ENCODE data around the gene PTGR3.

The PTGR3 gene

DNA sequence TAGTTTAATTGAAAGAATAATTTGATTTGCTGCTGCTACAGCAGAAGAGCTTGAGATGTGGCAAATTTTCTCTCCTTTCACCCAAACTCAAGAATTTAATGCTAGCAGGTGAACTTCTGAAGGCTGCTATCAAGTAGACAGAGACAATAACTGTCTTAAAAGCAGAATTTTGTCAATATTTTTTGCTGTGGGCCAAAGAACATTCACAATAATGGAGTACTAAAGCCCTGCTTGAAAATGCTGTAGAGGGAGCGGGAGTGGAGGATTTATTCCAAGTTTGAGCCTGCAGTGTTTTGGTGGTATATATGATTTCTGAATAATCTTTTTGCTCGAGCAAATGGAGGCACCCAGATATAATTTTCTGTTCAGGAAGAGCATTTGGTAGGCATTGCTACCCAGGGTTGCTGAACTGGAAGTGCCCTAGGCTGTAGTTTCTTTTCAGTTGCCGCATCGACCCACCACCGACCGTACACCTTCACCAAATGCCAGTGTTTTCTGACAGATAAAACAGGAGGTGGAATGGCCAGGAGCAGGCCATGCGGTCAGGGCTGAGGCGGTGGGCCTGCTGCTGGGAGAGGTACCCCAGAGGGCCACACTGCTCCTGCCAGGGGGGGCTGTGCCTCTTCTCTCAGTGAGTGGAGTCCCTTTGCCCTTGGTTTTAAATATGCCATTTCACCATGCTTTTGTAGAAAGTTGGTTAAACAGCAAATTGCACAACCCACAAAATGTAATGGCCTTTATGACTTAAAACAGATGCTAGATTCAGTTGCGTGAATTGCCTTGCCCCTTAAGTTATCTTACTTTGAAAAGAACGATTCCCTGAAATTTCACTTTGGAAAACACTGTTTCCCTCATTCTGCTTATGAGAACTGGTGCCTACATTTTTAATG lies 38.0 kb upstream of the PTGR3 start:
- peak overlapping the region; percentile 59 for H3K9ac ChIP-seq (ENCODE audit: low read depth, low read length)
- H2AFZ ChIP-seq (ENCODE audit: low read depth, low read length): peak overlapping the region; percentile 67
- peak overlapping the region; percentile 93 for H3K27ac ChIP-seq (ENCODE audit: low read length)
- peaks cover 16% of the 10 kb centered on the region; the same call in 1 of the 2 replicates for H4K20me1 ChIP-seq (ENCODE audit: insufficient read depth, low read length)
- TF ChIP-seq CTCF (IDR thresholded peaks at IDR 0.05; ENCODE audit: borderline replicate concordance, extremely low read depth, low read length, poor library complexity, severe bottlenecking) (no peak), EZH2 (IDR thresholded peaks at IDR 0.05; ENCODE audit: borderline replicate concordance, low read depth, low read length, severe bottlenecking) (no peak)
- H3K9me3 ChIP-seq (ENCODE audit: insufficient read depth, low read length, severe bottlenecking): no peaks in the 10 kb centered on the region
- H3K36me3 ChIP-seq (ENCODE audit: insufficient read depth, low read length): no peaks in the 10 kb centered on the region
- ATAC-seq (ENCODE audit: insufficient read depth, low read depth) (peak; percentile 57), DNase-seq (peak; percentile 55)
- peak overlapping the region; percentile 77 for H3K4me2 ChIP-seq (ENCODE audit: insufficient read depth, low read length)
- H3K79me2 ChIP-seq (ENCODE audit: insufficient read depth, low read length): peaks cover 96% of the 10 kb centered on the region
- peaks cover 50% of the 10 kb centered on the region for H3K4me1 ChIP-seq (ENCODE audit: insufficient read depth, low read length)
- H3K4me3 ChIP-seq (ENCODE audit: low read depth in 1 of 2, low read length in 2 of 2): peak overlapping the region; percentile 24 to 57; a peak in 3 of 4 replicates
- H3K27me3 ChIP-seq (ENCODE audit: insufficient read depth, low read length, poor library complexity): no peaks in the 10 kb centered on the region

DNA sequence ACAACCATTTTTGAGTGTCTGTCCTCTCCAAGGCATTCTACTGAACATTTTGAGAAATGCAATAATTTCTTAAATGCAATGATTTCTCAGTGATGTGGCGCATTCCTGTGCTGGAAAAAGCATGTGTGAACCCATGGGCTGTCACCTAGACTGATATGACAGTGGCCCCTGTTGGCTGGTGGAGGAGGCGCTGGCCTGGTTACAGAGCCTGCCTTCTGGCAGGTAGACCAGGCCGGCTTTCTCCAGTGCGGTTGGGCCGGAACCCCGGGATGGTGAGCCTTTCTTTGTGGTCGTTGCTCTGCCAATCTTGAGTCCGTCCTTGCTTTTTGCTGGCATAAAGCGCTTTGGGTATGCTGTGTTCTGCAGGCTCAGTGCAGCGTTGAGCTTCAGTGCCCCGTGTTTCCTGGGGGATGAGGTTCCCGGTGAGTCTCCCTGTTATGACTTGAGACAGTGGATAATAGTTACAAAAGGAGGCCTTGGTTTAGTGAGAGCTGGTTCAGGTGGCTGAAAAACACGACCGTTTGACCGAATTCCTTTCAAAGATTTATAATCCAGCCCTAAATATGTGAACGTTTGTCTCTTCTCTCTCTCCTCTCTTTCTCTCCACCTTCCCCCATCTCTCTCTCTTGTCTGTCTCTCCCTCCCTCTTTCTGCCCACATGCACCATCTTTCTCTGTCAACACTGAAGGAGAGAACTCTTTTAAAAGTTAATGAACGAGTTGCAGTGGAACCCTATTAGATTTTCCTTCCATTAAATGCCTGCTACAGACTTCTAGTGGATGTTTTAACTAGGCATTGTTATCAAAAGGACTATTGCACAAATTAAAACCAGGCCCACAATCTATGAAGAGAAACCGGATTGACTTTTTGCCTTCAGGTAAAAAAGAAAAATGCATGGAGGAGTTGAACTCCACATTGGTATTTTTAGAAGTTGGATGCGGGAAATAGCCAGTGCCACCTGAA lies 35.7 kb upstream of the PTGR3 start:
- Histone ChIP-seq H3K4me1 (ENCODE audit: insufficient read depth, low read length) (peaks cover 47% of the 10 kb centered on the region), H3K4me2 (ENCODE audit: insufficient read depth, low read length) (no peak overlapping the region), H3K27ac (ENCODE audit: low read length) (0 out of 2 replicates have a peak overlapping the region, but pooled peaks have one; percentile 17), H3K9me3 (ENCODE audit: insufficient read depth, low read length, severe bottlenecking) (no peaks in the 10 kb centered on the region), H3K27me3 (ENCODE audit: insufficient read depth, low read length, poor library complexity) (no peaks in the 10 kb centered on the region), H3K9ac (ENCODE audit: low read depth, low read length) (no peak overlapping the region), H3K36me3 (ENCODE audit: insufficient read depth, low read length) (no peaks in the 10 kb centered on the region), H3K4me3 (ENCODE audit: low read depth in 1 of 2, low read length in 2 of 2) (no peak overlapping the region), H3K79me2 (ENCODE audit: insufficient read depth, low read length) (peaks cover 97% of the 10 kb centered on the region), H2AFZ (ENCODE audit: low read depth, low read length) (no peak overlapping the region), H4K20me1 (ENCODE audit: insufficient read depth, low read length) (peaks cover 14% of the 10 kb centered on the region; the same call in 1 of the 2 replicates)
- ATAC-seq (ENCODE audit: insufficient read depth, low read depth): no peak
- peak; percentile 27 for DNase-seq
- TF ChIP-seq EZH2 (IDR thresholded peaks at IDR 0.05; ENCODE audit: borderline replicate concordance, low read depth, low read length, severe bottlenecking) (no peak), CTCF (IDR thresholded peaks at IDR 0.05; ENCODE audit: borderline replicate concordance, extremely low read depth, low read length, poor library complexity, severe bottlenecking) (peak; percentile 58)

- DNase-seq: no peak
- Histone ChIP-seq H3K4me2 (ENCODE audit: insufficient read depth, low read length) (no peak overlapping the region), H3K36me3 (ENCODE audit: insufficient read depth, low read length) (peaks cover 10% of the 10 kb centered on the region; the same call in 1 of the 2 replicates), H2AFZ (ENCODE audit: low read depth, low read length) (no peak overlapping the region), H3K27ac (ENCODE audit: low read length) (no peak overlapping the region), H3K27me3 (ENCODE audit: insufficient read depth, low read length, poor library complexity) (no peaks in the 10 kb centered on the region), H4K20me1 (ENCODE audit: insufficient read depth, low read length) (peaks cover 25% of the 10 kb centered on the region), H3K9ac (ENCODE audit: low read depth, low read length) (no peak overlapping the region), H3K79me2 (ENCODE audit: insufficient read depth, low read length) (peaks cover 98% of the 10 kb centered on the region), H3K4me1 (ENCODE audit: insufficient read depth, low read length) (peaks cover 21% of the 10 kb centered on the region), H3K9me3 (ENCODE audit: insufficient read depth, low read length, severe bottlenecking) (no peaks in the 10 kb centered on the region), H3K4me3 (ENCODE audit: low read depth in 1 of 2, low read length in 2 of 2) (no peak overlapping the region)
- TF ChIP-seq CTCF (IDR thresholded peaks at IDR 0.05; ENCODE audit: borderline replicate concordance, extremely low read depth, low read length, poor library complexity, severe bottlenecking): no peak
- TF ChIP-seq EZH2 (IDR thresholded peaks at IDR 0.05; ENCODE audit: borderline replicate concordance, low read depth, low read length, severe bottlenecking): no peak
- no peak for ATAC-seq (ENCODE audit: insufficient read depth, low read depth)
These were observed 32.8 kb upstream of the PTGR3 start for GRCh38 chr18:75241705-75242104.
